HG02610 (cell line): Measurements from ENCODE around the gene KLK10.
"Not testable (repeated sequence)": the region's sequence is repeated elsewhere in the genome, so short reads cannot be mapped to it uniquely, and the experiment has no call there.

ENCODE experiments used
- ATAC-seq: cut with Tn5 transposase; IDR thresholded peaks from one replicate; pipeline ENCODE4 v1.9.1; 2021; ENCODE audit warnings: mild to moderate bottlenecking, moderate library complexity; ENCODE audit not compliant: unreplicated experiment

Gene KLK10

GRCh38 chr19:50969810-50970209, 49.7 kb downstream of the KLK10 start:
- not testable (repeated sequence) for ATAC-seq

GRCh38 chr19:50969413-50969760, 50.1 kb downstream of the KLK10 start, which contains the start of gene KLK6:
TSS of gene KLK6 (minus strand) at chr19:50969591. CDS start at chr19:50968104, 1,487 bp downstream.
- ATAC-seq = no peak

GRCh38 chr19:50968716-50969412, 50.6 kb downstream of the KLK10 start:
- ATAC-seq = no peak

- ATAC-seq = no peak
These were observed 51.4 kb downstream of the KLK10 start for GRCh38 chr19:50967929-50968715.

GRCh38 chr19:50964266-50964665, 55.2 kb downstream of the KLK10 start:
- no peak for ATAC-seq

- ATAC-seq = no peak
These were observed 56.1 kb downstream of the KLK10 start for GRCh38 chr19:50963381-50963780.
